HG03575 (cell line): ENCODE results near the gene CPEB2.

Source experiments
- ATAC-seq: cut with Tn5 transposase; IDR thresholded peaks from one replicate; pipeline ENCODE4 v1.9.1; 2021; ENCODE audit not compliant: unreplicated experiment, insufficient number of reproducible peaks, low FRiP score; ENCODE audit errors: extremely low read depth

The CPEB2 gene

GRCh38 chr4:15006416-15007024 is 4.2 kb downstream of the CPEB2 start:
- ATAC-seq = no peak

GRCh38 chr4:15007201-15007600 is 4.9 kb downstream of the CPEB2 start:
- ATAC-seq = no peak

- no peak for ATAC-seq
Measured at GRCh38 chr4:15010038-15010585, 7.8 kb downstream of the CPEB2 start.

GRCh38 chr4:15011166-15011565 is 8.9 kb downstream of the CPEB2 start:
- no peak for ATAC-seq

GRCh38 chr4:15012017-15012788 is 9.9 kb downstream of the CPEB2 start:
- no peak for ATAC-seq

GRCh38 chr4:15013585-15013984 is 11.3 kb downstream of the CPEB2 start:
- no peak for ATAC-seq

- no peak for ATAC-seq
Measured at GRCh38 chr4:15015170-15015569, 12.9 kb downstream of the CPEB2 start.

GRCh38 chr4:15018361-15018760 is 16.1 kb downstream of the CPEB2 start:
- ATAC-seq = no peak

- ATAC-seq = no peak
Measured at GRCh38 chr4:15020502-15021286, 18.4 kb downstream of the CPEB2 start.

- no peak for ATAC-seq
Measured at GRCh38 chr4:15021311-15021710, 19.0 kb downstream of the CPEB2 start.

- no peak for ATAC-seq
Measured at GRCh38 chr4:15021946-15022345, 19.7 kb downstream of the CPEB2 start.

- ATAC-seq = no peak
Measured at GRCh38 chr4:15024386-15024785, 22.1 kb downstream of the CPEB2 start.

GRCh38 chr4:15025693-15026092 is 23.4 kb downstream of the CPEB2 start:
- ATAC-seq = no peak

GRCh38 chr4:15027921-15028435 is 25.7 kb downstream of the CPEB2 start:
- no peak for ATAC-seq

- ATAC-seq = no peak
Measured at GRCh38 chr4:15031197-15031596, 28.9 kb downstream of the CPEB2 start.

GRCh38 chr4:15031993-15032675 is 29.9 kb downstream of the CPEB2 start:
- ATAC-seq = no peak

GRCh38 chr4:15034071-15034764 is 31.9 kb downstream of the CPEB2 start:
- ATAC-seq = no peak

GRCh38 chr4:15035159-15035558 is 32.9 kb downstream of the CPEB2 start:
- ATAC-seq = no peak
